Vein endothelial cell (primary cell): ENCODE data around the gene RCN1. TPM values are rescaled to one million over a fixed set of nuclear protein-coding genes. Genes with fewer than 3 reads are reported as not detected.

Experiments used
- small RNA-seq: library from RNA; depleted of rRNA; stranded (forward); fragments of <200 nt; gene quantifications from one replicate; pipeline ENCODE3, GENCODE V24; 2012
- total RNA-seq: library from RNA; depleted of rRNA; stranded (reverse); fragments of >200 nt; gene quantifications from 2 replicates; pipeline ENCODE4 v1.2.3, GENCODE V29; 2012

RCN1 gene
- total RNA-seq = 326 and 384 TPM in 2 replicates

GRCh38 chr11:32090545-32091370, at the start of gene RCN1:
Gene RCN1 (plus strand): TSS chr11:32091074. CDS start chr11:32091197, 123 bp downstream.

Small RNAs within 50 kb of the gene (small RNA-seq; reads per million reads assigned to genes)
- not detected for gene RF00012
